Left renal pelvis (tissue), 4 donors: ENCODE measurements around the gene BCAS4. TPM values are rescaled to one million over a fixed set of nuclear protein-coding genes. Genes with fewer than 3 reads are reported as not detected.
"Not testable (repeated sequence)": the region's sequence is repeated elsewhere in the genome, so short reads cannot be mapped to it uniquely, and the experiment has no call there.

Source experiments
- DNase-seq, 4 donors: peaks; one replicate each; pipeline ENCODE4 v3.0.0-alpha.2; 2013; ENCODE audit warnings: low read depth in 4 of 4, low spot score in 3 of 4
- polyA plus RNA-seq, 4 donors: library from polyadenylated mRNA; unstranded; fragments of 120-200 nt; gene quantifications; one replicate each; pipeline ENCODE4 v1.2.1, GENCODE V29; 2013; ENCODE audit not compliant: insufficient read length in 4 of 4

BCAS4 gene
- polyA plus RNA-seq, 4 donors: 3.3 to 5.6 (median 4.6) TPM

- DNase-seq: no peak
These were observed 2.3 kb downstream of the BCAS4 start for GRCh38 chr20:50797142-50797541.

- DNase-seq: no peak
These were observed 3.8 kb downstream of the BCAS4 start for GRCh38 chr20:50798650-50799049.

GRCh38 chr20:50799176-50799889 is 4.5 kb downstream of the BCAS4 start:
- DNase-seq: no peak

GRCh38 chr20:50799890-50800550 is 5.2 kb downstream of the BCAS4 start:
- no peak for DNase-seq

- not testable (repeated sequence) for DNase-seq
These were observed 6.3 kb downstream of the BCAS4 start for GRCh38 chr20:50800986-50801746.

DNA sequence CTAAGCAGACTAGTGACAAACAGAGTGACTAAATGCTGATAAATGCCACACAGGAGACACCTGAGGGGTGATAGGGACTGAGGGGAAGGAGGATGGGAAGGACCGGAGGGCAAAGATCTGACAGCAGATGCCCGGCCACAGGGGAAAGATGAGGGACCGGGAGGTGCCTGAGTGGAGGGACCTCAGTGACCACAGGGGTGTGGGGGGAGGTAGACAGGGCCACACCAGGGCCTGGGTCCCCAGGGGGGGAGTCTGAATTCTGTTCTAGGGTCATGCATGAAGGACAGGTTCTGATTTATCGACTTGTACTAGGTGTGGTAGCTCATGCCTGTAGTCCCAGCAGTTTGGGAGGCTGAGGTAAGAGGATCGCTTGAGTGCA is 6.9 kb downstream of the BCAS4 start:
- no peak for DNase-seq

- DNase-seq: no peak
These were observed 7.4 kb downstream of the BCAS4 start for GRCh38 chr20:50802289-50802688.

DNA sequence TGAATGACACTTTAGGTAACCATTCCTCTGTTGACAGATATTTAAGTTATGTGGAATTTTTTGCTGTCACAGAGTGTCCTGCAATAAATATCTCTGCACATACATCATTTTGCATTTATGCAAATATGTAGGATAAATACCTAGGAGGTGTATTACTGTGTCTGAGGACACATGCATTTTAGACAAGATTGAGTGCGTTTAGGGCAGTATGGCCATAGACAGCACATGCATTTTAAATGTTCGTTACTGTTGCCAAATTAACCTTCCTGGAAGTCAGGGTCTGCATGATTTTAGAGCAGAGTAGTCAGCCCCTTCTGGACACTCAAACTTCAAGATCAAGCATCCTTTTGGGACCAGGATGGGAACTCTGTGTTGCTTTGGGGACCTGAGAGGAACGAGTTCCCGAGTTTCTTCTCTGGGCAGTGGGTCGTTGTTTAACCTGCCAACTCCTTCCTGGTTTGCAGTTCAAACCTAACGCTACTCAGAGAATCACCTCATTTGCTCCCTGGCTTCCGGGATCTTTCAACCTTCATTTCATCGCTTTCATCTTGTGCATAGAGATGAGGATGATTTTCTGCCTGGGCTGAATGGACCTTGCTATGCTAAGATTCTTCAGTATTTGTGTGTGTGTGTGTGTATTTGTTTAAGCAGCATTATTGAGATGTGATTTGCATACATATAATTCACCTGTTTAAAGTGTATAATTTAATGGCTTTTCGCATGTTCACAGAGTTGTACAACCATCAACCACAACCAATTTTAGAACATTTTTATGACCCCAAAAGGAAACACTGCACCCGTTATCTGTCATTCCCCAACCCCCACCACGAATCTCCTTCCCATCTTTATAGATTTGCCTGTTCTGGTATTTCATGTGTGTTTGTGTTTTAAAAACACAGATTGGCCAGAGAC is 9.8 kb downstream of the BCAS4 start:
- DNase-seq: no peak

DNA sequence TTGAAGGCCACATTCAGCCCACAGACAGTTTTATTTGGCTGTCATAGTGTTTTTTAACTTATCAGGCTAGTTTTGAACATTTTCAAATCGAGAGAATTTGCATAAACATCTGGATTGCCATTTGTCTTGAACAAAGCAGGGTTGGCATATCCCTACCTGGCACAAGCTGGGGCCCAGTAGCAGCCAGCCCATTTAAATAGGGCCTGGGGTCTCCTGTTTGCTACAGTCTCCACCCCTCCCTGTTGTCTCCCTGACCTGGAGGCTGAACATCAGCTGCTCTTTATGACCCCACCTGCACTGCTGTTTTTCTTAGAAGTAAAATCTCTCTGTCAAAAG is 10.5 kb downstream of the BCAS4 start:
- DNase-seq: no peak

DNA sequence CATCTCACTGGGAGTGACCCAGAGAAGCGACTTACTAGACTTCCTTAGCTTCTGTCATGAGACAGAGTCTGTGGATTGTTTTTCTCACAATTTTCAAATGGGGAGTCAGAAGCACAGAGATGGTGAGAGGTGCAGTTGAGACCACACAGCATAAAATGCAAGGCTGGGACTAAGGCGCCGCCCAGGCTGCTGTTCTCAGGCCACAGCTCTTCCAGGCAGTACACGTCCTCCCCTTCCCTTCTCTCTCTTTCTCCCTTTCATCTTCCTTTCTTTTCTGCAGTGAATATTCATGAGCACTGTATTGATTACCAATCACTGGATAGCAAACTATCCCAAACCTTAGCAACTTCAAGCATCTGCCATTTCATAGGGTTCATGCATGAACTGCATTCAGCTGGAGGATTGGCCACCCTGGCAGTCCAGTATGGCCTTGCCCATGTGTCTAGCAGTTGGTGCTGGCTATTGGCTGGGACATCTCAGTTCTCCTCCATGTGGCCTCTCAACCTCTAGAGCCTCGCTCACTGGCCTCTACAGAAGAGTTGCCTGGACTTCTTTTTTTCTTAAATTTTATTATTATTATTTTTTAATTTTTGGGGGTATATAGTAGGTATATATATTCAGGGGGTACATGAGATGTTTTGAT is 11.4 kb downstream of the BCAS4 start:
- DNase-seq: no peak

GRCh38 chr20:50810063-50810462 is 15.2 kb downstream of the BCAS4 start:
- DNase-seq: no peak

DNA sequence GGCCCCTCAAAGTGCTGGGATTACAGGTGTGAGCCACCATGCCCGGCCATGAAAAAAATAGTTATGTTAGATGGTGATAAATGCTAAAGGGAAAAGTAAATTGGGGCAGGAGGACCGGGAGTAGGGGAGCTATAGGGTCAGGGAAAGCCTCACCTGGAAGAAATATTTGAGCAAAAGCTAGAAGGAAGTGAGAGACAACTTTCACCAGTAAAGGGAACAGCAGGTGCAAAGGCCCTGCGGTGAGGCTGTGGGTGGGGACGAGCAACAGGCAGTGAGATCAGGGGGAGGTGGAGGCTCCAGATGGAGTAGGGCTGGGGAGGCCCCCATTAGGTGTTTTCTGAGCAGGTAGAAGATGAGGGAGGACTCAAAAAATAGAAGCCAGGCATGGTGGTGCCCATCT is 16.0 kb downstream of the BCAS4 start:
- DNase-seq: no peak

DNA sequence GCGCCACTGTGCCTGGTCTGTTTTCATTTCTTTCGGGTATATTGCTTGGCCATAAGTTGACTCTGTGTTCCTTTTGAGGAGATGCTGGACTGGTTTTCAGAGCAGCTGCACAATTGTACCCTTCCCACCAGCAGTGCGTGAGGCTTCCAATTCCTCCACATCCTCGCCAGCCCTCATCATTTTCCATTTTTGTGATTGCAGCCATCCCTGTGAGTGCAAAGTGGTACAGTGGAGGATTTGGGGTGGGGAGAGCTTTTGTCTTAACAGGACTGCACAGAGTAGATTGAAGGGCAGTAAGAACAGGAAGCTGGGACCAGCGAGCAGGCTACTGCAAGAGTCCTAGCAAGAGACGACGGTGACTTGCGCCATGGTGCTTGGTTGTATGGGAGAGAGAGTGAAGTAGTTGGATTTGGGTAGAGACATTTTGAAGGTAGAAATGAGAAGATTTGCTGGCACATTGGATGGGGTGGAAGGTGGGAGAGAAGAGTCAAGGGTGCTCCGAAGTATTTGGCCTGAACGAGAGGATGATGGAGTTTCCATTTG is 18.3 kb downstream of the BCAS4 start:
- no peak for DNase-seq

DNA sequence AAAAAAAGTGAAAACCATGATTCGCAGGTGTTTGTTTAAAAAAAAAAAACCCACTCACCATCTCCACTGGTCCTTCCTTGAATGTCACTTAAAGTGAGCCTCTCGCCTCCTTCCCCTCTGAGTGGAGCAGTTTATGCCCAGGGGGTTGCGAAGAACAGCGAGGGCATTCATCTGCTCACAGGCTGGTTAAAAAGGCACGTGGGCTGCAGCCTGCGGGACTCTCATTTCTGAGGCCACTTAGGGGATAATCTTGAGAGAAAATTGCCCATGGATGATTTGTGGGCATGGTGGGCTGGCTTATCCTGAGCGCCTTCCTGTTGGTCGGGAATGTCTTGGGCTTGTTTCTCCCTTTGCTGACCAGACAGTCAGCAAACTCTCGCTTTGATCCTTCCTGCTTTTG is 18.9 kb downstream of the BCAS4 start:
- no peak for DNase-seq

DNA sequence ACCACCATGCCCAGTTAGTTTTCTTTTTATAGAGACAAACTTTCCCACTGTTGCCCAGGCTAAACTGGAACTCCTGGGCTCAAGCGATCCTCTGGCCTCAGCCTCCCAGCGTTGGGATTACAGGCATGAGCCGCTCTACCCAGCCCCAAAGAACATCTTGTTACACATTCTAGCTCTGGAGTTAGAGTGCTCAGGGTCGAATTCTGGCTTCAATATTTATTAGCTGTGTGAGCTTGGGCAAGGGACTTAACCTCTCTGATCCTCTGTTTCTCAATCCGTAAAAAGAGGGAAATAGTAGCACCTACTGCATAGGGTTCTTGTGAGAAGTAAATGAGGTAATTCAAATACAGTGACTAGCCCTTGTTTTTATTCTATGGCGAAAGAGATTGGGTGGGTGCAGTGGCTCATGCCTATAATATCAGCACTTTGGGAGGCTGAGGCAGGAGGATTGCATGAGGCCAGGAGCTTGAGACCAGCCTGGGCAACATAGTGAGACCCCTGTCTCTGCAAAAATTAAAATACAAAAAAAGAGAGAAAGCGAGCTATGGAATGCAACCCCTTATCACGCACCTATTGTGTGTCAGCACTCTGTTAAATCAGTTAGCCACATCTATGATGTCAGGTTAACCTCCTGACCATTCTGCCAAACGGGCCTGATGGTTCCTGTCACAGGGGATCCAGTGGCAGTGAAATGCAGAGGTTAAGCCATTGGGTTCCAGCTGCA is 19.7 kb downstream of the BCAS4 start:
- DNase-seq: no peak

- no peak for DNase-seq
These were observed 20.5 kb downstream of the BCAS4 start for GRCh38 chr20:50815162-50815989.

- DNase-seq: no peak
These were observed 22.9 kb downstream of the BCAS4 start for GRCh38 chr20:50817776-50818172.

GRCh38 chr20:50819349-50819748 is 24.5 kb downstream of the BCAS4 start:
- DNase-seq: no peak
